Fibroblast of lung (primary cell): ENCODE data around the gene SBF2.

Experiments
- EZH2 ChIP-seq: IDR thresholded peaks from 2 replicates; pipeline ENCODE4 v1.5.1; 2012; ENCODE audit warnings: low read length, control low read depth, mild to moderate bottlenecking; ENCODE audit errors: missing control alignments
- TF ChIP-seq, protein P1 (sequence below), 2 donors: IDR thresholded peaks in 1 of 2; conservative IDR thresholded peaks in 1 of 2; 1 replicate in 1 of 2; 2 replicates in 1 of 2; pipeline ENCODE4 v1.5.1; 2011 to 2012; ENCODE audit warnings: low read length in 2 of 2, control low read depth in 1 of 2, inconsistent platforms in 1 of 2, low read depth in 1 of 2, mild to moderate bottlenecking in 1 of 2

DNA sequence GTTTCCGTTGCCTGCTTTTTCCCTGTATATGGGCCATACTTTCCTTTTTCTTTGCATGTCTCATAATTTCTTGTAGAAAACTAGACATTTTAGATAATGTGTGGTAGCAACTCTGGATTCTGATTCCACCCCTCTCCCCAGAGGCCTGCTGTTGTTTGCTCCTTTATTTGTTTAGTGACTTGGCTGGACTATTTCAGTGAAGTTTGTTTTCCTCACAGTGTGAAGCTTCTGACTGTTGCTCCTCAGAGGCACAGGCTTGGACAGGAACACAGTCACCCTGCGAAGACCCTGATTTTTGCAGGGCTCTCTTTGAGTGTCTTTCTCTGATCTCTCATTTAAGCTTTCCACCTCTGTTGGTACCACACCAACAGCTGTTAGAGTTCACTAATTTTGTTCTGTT, 557.7 kb downstream of the SBF2 start:
- TF ChIP-seq, protein P1, sequence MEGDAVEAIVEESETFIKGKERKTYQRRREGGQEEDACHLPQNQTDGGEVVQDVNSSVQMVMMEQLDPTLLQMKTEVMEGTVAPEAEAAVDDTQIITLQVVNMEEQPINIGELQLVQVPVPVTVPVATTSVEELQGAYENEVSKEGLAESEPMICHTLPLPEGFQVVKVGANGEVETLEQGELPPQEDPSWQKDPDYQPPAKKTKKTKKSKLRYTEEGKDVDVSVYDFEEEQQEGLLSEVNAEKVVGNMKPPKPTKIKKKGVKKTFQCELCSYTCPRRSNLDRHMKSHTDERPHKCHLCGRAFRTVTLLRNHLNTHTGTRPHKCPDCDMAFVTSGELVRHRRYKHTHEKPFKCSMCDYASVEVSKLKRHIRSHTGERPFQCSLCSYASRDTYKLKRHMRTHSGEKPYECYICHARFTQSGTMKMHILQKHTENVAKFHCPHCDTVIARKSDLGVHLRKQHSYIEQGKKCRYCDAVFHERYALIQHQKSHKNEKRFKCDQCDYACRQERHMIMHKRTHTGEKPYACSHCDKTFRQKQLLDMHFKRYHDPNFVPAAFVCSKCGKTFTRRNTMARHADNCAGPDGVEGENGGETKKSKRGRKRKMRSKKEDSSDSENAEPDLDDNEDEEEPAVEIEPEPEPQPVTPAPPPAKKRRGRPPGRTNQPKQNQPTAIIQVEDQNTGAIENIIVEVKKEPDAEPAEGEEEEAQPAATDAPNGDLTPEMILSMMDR (conservative IDR thresholded peaks at IDR 0.05 in 1 of 2, IDR thresholded peaks at IDR 0.05 in 1 of 2; ENCODE audit: low read depth in 1 of 2, low read length in 2 of 2), result no peak
- no peak for TF ChIP-seq EZH2
